ENCODE data around the gene OR2T8. TPM values are rescaled to one million over a fixed set of nuclear protein-coding genes. Genes with fewer than 3 reads are reported as not detected.

The OR2T8 gene
- total RNA-seq, 1 donor from 2014 or later, result not detected

DNA sequence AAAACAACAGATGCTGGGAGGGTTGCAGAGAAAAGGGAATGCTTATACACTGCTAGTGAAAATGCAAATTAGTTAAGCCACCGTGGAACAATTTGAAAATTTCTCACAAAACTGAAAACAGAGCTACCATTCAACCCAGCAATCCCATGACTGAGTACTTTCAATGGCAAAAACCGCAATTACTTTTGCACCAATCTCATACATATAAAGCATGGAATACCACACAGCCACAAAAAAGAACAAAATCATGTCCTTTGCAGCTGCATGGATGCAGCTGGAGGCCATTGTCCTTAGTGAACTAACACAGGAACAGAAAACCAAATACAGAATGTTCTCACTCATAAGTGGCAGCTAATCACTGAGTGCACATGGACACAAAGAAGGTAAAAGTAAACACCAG, 6.3 kb upstream of the OR2T8 start:
- H3K4me3 Mint-ChIP-seq (ENCODE audit: unreplicated experiment), result no peak overlapping the region
- no peaks in the 10 kb centered on the region for H3K36me3 Mint-ChIP-seq (ENCODE audit: low read depth, unreplicated experiment)
- H3K27me3 Mint-ChIP-seq (ENCODE audit: unreplicated experiment), result no peaks in the 10 kb centered on the region
- DNase-seq (ENCODE audit: low spot score), result no peak
- H3K4me1 Mint-ChIP-seq (ENCODE audit: unreplicated experiment), result no peaks in the 10 kb centered on the region
- TF ChIP-seq, protein P1, sequence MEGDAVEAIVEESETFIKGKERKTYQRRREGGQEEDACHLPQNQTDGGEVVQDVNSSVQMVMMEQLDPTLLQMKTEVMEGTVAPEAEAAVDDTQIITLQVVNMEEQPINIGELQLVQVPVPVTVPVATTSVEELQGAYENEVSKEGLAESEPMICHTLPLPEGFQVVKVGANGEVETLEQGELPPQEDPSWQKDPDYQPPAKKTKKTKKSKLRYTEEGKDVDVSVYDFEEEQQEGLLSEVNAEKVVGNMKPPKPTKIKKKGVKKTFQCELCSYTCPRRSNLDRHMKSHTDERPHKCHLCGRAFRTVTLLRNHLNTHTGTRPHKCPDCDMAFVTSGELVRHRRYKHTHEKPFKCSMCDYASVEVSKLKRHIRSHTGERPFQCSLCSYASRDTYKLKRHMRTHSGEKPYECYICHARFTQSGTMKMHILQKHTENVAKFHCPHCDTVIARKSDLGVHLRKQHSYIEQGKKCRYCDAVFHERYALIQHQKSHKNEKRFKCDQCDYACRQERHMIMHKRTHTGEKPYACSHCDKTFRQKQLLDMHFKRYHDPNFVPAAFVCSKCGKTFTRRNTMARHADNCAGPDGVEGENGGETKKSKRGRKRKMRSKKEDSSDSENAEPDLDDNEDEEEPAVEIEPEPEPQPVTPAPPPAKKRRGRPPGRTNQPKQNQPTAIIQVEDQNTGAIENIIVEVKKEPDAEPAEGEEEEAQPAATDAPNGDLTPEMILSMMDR (IDR thresholded peaks at IDR 0.05; ENCODE audit: unreplicated experiment), result no peak
- no peak overlapping the region for H3K27ac Mint-ChIP-seq (ENCODE audit: unreplicated experiment)
- no peaks in the 10 kb centered on the region for H3K9me3 Mint-ChIP-seq (ENCODE audit: unreplicated experiment)

DNA sequence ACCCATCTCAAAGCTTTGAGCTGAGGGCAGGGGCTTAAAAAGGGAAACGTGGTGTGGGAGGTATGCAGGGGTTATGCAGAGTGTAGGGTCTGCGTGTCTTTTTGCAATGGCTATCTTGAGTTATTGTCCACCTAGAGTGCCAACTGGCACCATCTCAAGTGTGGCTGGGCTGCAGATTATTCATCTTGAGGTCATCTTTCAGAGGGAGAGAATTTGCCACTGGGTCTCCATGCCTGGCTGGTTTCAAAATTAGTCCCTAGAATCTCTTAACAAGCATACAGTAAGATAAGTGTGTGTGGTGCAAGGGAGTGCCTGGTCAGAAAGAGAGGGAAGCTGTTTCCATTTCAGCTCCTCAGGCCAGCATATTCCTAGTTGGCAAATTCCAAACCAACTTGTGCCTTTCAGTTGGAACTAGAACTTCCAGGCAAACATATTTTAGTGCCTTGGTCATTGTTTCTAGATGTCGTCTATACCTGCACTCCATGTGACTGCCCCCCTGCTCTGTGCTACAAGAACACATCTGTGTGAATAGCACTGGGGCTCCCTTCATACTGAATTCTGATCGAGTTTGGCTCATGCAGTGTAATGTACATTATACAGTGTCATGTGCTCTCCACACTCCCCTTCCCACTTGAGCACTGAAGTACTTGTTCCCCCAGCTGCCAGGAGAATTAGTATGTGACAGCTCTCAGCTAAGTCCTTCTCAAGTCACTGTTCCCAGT, 5.0 kb upstream of the OR2T8 start:
- no peaks in the 10 kb centered on the region for H3K27me3 Mint-ChIP-seq (ENCODE audit: unreplicated experiment)

DNA sequence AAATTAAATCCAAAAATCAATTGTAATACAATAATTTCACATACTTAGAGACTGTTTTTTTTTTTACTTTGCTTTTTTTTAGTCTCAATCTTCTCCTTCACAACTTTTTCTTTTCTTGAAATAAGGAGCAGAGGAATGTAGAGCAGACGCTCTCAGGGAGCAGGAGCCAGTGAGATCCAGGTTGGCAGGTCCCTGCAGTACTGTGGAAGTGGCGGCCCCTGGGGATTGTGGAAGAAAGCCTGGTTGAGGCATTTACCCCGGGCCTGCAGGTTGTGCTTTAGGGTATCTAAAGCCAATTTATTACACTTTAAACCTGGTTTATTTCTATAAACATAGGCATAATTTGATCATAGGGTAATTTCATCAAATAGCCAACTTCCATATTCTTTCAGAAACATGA, 3.9 kb downstream of the OR2T8 start:
- DNase-seq (ENCODE audit: low spot score), result no peak
- H3K36me3 Mint-ChIP-seq (ENCODE audit: low read depth, unreplicated experiment), result no peaks in the 10 kb centered on the region
- no peaks in the 10 kb centered on the region for H3K4me1 Mint-ChIP-seq (ENCODE audit: unreplicated experiment)
- H3K4me3 Mint-ChIP-seq (ENCODE audit: unreplicated experiment), result no peak overlapping the region
- TF ChIP-seq, protein P1 (IDR thresholded peaks at IDR 0.05; ENCODE audit: unreplicated experiment), result no peak
- no peaks in the 10 kb centered on the region for H3K27me3 Mint-ChIP-seq (ENCODE audit: unreplicated experiment)
- H3K9me3 Mint-ChIP-seq (ENCODE audit: unreplicated experiment), result peaks cover 5% of the 10 kb centered on the region
- H3K27ac Mint-ChIP-seq (ENCODE audit: unreplicated experiment), result no peak overlapping the region

More for the DNA sequence above, 5.0 kb upstream of the OR2T8 start:
- TF ChIP-seq, protein P1 (IDR thresholded peaks at IDR 0.05; ENCODE audit: unreplicated experiment), result no peak
- no peak for DNase-seq (ENCODE audit: low spot score)
- H3K9me3 Mint-ChIP-seq (ENCODE audit: unreplicated experiment), result no peaks in the 10 kb centered on the region
- H3K4me1 Mint-ChIP-seq (ENCODE audit: unreplicated experiment), result no peaks in the 10 kb centered on the region
- no peak overlapping the region for H3K27ac Mint-ChIP-seq (ENCODE audit: unreplicated experiment)
- H3K36me3 Mint-ChIP-seq (ENCODE audit: low read depth, unreplicated experiment), result no peaks in the 10 kb centered on the region
- no peak overlapping the region for H3K4me3 Mint-ChIP-seq (ENCODE audit: unreplicated experiment)

DNA sequence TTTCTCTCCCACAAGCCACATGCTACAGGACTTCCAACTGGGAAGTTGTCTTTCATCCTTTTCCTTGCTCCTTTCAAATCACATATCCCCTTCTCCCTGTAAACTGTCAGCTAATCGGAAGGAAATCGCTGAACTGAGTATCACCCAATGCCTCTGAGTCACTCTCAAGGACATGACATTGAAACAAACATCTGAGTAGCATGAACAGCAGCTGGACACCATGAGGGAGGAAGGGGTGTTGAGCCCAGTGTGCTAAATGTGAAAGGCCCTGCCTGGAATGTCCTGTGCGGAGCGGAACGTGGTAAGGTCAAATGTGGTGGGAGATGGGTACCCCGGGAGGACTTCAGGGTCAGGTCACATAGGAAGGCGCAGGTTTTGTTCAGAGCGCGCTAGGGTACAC, 4.8 kb downstream of the OR2T8 start, which contains the start of gene OR2AJ1:
OR2AJ1 (plus strand) TSS at position 22 of the 400 bp plus-strand sequence. CDS start 8,880 bp downstream, outside the sequence.
- Mint-ChIP-seq H3K4me1 (ENCODE audit: unreplicated experiment) (no peaks in the 10 kb centered on the region), H3K4me3 (ENCODE audit: unreplicated experiment) (no peak within 1 kb of the TSS), H3K27me3 (ENCODE audit: unreplicated experiment) (no peaks in the 10 kb centered on the region), H3K36me3 (ENCODE audit: low read depth, unreplicated experiment) (no peaks in the 10 kb centered on the region), H3K9me3 (ENCODE audit: unreplicated experiment) (peaks cover 5% of the 10 kb centered on the region), H3K27ac (ENCODE audit: unreplicated experiment) (no peak within 1 kb of the TSS)
- DNase-seq (ENCODE audit: low spot score), result no peak
- TF ChIP-seq, protein P1 (IDR thresholded peaks at IDR 0.05; ENCODE audit: unreplicated experiment), result no peak

DNA sequence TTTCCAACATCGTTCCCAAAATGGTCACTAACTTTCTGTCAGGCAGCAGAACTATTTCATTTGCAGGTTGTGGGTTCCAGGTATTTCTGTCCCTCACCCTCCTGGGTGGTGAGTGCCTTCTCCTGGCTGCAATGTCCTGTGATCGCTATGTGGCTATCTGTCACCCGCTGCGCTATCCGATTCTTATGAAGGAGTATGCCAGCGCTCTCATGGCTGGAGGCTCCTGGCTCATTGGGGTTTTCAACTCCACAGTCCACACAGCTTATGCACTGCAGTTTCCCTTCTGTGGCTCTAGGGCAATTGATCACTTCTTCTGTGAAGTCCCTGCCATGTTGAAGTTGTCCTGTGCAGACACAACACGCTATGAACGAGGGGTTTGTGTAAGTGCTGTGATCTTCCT, 13.9 kb downstream of the OR2T8 start:
- TF ChIP-seq, protein P1 (IDR thresholded peaks at IDR 0.05; ENCODE audit: unreplicated experiment), result no peak
- Mint-ChIP-seq H3K9me3 (ENCODE audit: unreplicated experiment) (peaks cover 5% of the 10 kb centered on the region), H3K36me3 (ENCODE audit: low read depth, unreplicated experiment) (no peaks in the 10 kb centered on the region), H3K4me3 (ENCODE audit: unreplicated experiment) (no peak overlapping the region), H3K27ac (ENCODE audit: unreplicated experiment) (no peak overlapping the region), H3K4me1 (ENCODE audit: unreplicated experiment) (no peaks in the 10 kb centered on the region), H3K27me3 (ENCODE audit: unreplicated experiment) (peaks cover 4% of the 10 kb centered on the region)
- DNase-seq (ENCODE audit: low spot score), result no peak
